ENCODE results near the gene NUDT5.

Gene NUDT5

GRCh38 chr10:12212454-12212853 lies 16.8 kb upstream of the NUDT5 start:
- Histone ChIP-seq H3K36me3 (peaks cover 79 to 99% (median 93%) of the 10 kb centered on the region in 11 experiments), H3K4me2 (no peak overlapping the region), H3K27me3 (no peaks in the 10 kb centered on the region), H3K4me3 (no peak overlapping the region), H3K9me3 (replicated peaks in 1 of 11) (no peaks in the 10 kb centered on the region), H4K20me1 (peaks cover 23 to 99% (median 80%) of the 10 kb centered on the region in 11 experiments; a peak in 21 of 22 replicates), H3K9ac (no peak overlapping the region), H3K4me1 (peaks cover 16 to 23% (median 18%) of the 10 kb centered on the region in 10 experiments), H3K27ac (no peak overlapping the region)
- TF ChIP-seq Cebpa-rat (IDR thresholded peaks at IDR 0.05), result no peak

- TF ChIP-seq Cebpa-rat (IDR thresholded peaks at IDR 0.05), result no peak
- peaks cover 93 to 100% (median 99%) of the 10 kb centered on the region in 11 experiments for H3K36me3 ChIP-seq
- no peaks in the 10 kb centered on the region for H3K9me3 ChIP-seq (replicated peaks in 1 of 11)
- no peak overlapping the region for H3K9ac ChIP-seq
- no peak overlapping the region for H3K4me3 ChIP-seq
- H3K27ac ChIP-seq, result no peak overlapping the region
- H3K27me3 ChIP-seq, result no peaks in the 10 kb centered on the region
- no peak overlapping the region for H3K4me2 ChIP-seq
- no peaks in the 10 kb centered on the region for H3K4me1 ChIP-seq
- H4K20me1 ChIP-seq, result peaks cover 63 to 100% (median 96%) of the 10 kb centered on the region in 11 experiments; a peak in 21 of 22 replicates
Measured at GRCh38 chr10:12208460-12208859, 12.8 kb upstream of the NUDT5 start.

GRCh38 chr10:12207114-12207513 lies 11.4 kb upstream of the NUDT5 start:
- Histone ChIP-seq H4K20me1 (peaks cover 76 to 100% (median 96%) of the 10 kb centered on the region in 11 experiments; a peak in 21 of 22 replicates), H3K4me1 (peaks cover 0 to 6% (median 0%) of the 10 kb centered on the region in 10 experiments; a peak in 4 of 20 replicates), H3K4me2 (no peak overlapping the region), H3K27ac (no peak overlapping the region), H3K4me3 (no peak overlapping the region), H3K9ac (no peak overlapping the region), H3K27me3 (no peaks in the 10 kb centered on the region), H3K9me3 (replicated peaks in 1 of 11) (no peaks in the 10 kb centered on the region), H3K36me3 (peaks cover 94 to 100% (median 100%) of the 10 kb centered on the region in 11 experiments)
- no peak for TF ChIP-seq Cebpa-rat (IDR thresholded peaks at IDR 0.05)

DNA sequence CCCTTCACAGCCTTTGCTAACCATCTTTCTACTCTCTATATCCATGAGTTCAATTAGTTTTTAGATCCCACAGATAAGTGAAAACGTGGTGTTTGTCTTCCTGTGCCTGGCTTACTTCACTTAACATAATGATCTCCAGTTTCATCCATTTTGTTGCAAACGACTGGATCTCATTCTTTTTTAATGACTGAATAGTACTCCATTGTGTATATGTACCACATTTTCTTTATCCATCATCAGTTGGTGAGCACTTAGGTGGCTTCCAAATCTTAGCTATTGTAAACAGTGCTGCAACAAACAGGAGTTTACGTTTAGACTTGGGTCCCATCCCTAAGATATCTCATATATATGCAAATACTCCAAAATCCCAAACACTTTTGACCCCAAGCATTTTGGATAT lies 9.4 kb upstream of the NUDT5 start:
- Histone ChIP-seq H3K36me3 (peaks cover 94 to 100% (median 100%) of the 10 kb centered on the region in 11 experiments), H3K9me3 (replicated peaks in 1 of 11) (no peaks in the 10 kb centered on the region), H3K27ac (no peak overlapping the region), H3K27me3 (no peaks in the 10 kb centered on the region), H3K4me3 (no peak overlapping the region), H3K9ac (no peak overlapping the region), H3K4me2 (no peak overlapping the region), H4K20me1 (peaks cover 92 to 100% (median 100%) of the 10 kb centered on the region in 11 experiments; a peak in 21 of 22 replicates), H3K4me1 (peaks cover 11 to 20% (median 16%) of the 10 kb centered on the region in 10 experiments; a peak in 18 of 20 replicates)
- no peak for TF ChIP-seq Cebpa-rat (IDR thresholded peaks at IDR 0.05)

DNA sequence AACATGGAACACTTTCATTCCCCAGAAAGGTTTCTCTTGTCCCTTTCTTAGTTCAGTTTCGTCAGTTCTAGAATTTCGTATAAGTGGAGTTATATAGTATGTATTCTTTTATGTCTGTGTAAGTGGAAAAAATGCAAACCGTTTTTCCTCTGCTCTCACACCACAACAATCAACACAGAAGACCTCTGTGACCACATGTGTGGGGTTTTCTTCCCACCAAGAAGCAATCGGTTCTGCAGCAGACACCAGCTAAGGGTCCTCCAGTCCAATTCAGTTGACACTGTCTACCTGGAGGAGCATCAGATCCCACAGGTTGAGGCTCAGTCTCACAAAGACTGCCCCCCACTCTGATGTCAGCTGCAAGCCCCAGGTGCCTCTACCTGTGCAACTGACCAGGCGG lies 6.5 kb upstream of the NUDT5 start:
- no peaks in the 10 kb centered on the region for H3K9me3 ChIP-seq (replicated peaks in 1 of 11)
- 0 out of 22 replicates have a peak overlapping the region, but pooled peaks of 1 of the 11 experiments have one; percentile 17 for H3K27ac ChIP-seq
- no peak for TF ChIP-seq Cebpa-rat (IDR thresholded peaks at IDR 0.05)
- peaks cover 31 to 44% (median 34%) of the 10 kb centered on the region in 10 experiments for H3K4me1 ChIP-seq
- no peaks in the 10 kb centered on the region for H3K27me3 ChIP-seq
- peaks cover 81 to 97% (median 92%) of the 10 kb centered on the region in 11 experiments for H3K36me3 ChIP-seq
- H3K4me3 ChIP-seq, result no peak overlapping the region
- H3K9ac ChIP-seq, result no peak overlapping the region
- H4K20me1 ChIP-seq, result peaks cover 75 to 100% (median 100%) of the 10 kb centered on the region in 11 experiments; a peak in 21 of 22 replicates
- H3K4me2 ChIP-seq, result peak overlapping the region in 2 of 11 experiments; percentile 11 to 38; a peak in 2 of 22 replicates

DNA sequence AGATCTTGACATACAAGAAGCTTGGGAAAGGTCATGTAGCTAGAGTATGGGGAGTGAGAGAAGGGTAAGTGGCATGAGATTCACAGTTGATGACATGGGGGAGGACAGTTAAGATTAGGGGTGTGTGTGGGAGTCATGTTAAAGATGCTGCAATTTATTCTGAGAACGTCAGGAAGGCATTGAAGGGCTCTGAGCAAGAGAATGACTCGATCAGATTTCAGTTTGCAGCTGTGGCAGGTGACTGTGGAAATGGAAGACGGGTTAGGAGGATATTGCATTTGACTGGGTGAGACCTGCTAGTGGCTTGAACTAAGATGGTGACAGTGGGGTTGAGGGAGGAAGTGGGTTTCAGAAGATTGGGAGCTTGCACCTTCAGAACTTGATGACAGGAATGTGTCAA lies 5.9 kb upstream of the NUDT5 start:
- no peak overlapping the region for H3K27ac ChIP-seq
- peak overlapping the region in 8 of 11 experiments; percentile 2 to 53 (median 36); a peak in 11 of 22 replicates for H3K4me2 ChIP-seq
- TF ChIP-seq Cebpa-rat (IDR thresholded peaks at IDR 0.05), result 0 out of 22 replicates have a peak, but pooled peaks of 1 of the 11 experiments have one; percentile 14
- H3K36me3 ChIP-seq, result peaks cover 80 to 90% (median 86%) of the 10 kb centered on the region in 11 experiments
- no peaks in the 10 kb centered on the region for H3K27me3 ChIP-seq
- H3K4me3 ChIP-seq, result no peak overlapping the region
- no peak overlapping the region for H3K9ac ChIP-seq
- H3K9me3 ChIP-seq (replicated peaks in 1 of 11), result no peaks in the 10 kb centered on the region
- peaks cover 31 to 45% (median 35%) of the 10 kb centered on the region in 10 experiments for H3K4me1 ChIP-seq
- peaks cover 69 to 99% (median 93%) of the 10 kb centered on the region in 11 experiments; a peak in 21 of 22 replicates for H4K20me1 ChIP-seq

GRCh38 chr10:12200850-12201249 lies 5.2 kb upstream of the NUDT5 start:
- Histone ChIP-seq H4K20me1 (peaks cover 63 to 93% (median 86%) of the 10 kb centered on the region in 11 experiments; a peak in 21 of 22 replicates), H3K9me3 (replicated peaks in 1 of 11) (no peaks in the 10 kb centered on the region), H3K27ac (no peak overlapping the region), H3K4me2 (peak overlapping the region in 8 of 11 experiments; percentile 2 to 53 (median 34); a peak in 9 of 22 replicates), H3K9ac (no peak overlapping the region), H3K36me3 (peaks cover 73 to 83% (median 79%) of the 10 kb centered on the region in 11 experiments), H3K27me3 (no peaks in the 10 kb centered on the region), H3K4me3 (no peak overlapping the region), H3K4me1 (peaks cover 31 to 45% (median 35%) of the 10 kb centered on the region in 10 experiments)
- peak in 2 of 11 experiments; percentile 17 to 43; a peak in 1 of 22 replicates for TF ChIP-seq Cebpa-rat (IDR thresholded peaks at IDR 0.05)

- Histone ChIP-seq H3K4me1 (peaks cover 48 to 61% (median 51%) of the 10 kb centered on the region in 10 experiments), H4K20me1 (peaks cover 36 to 77% (median 60%) of the 10 kb centered on the region in 11 experiments; a peak in 21 of 22 replicates), H3K36me3 (peaks cover 46 to 62% (median 53%) of the 10 kb centered on the region in 11 experiments), H3K9me3 (replicated peaks in 1 of 11) (no peaks in the 10 kb centered on the region), H3K4me3 (peak overlapping the region in 9 of 10 experiments; percentile 84 to 99 (median 88); a peak in 16 of 20 replicates), H3K9ac (peak overlapping the region in 7 of 11 experiments; percentile 10 to 95 (median 89); a peak in 11 of 22 replicates), H3K4me2 (peak overlapping the region; percentile 72 to 93 (median 88)), H3K27me3 (no peaks in the 10 kb centered on the region), H3K27ac (peak overlapping the region in 8 of 11 experiments; percentile 13 to 98 (median 96); a peak in 10 of 22 replicates)
- no peak for TF ChIP-seq Cebpa-rat (IDR thresholded peaks at IDR 0.05)
Measured at GRCh38 chr10:12198156-12198555, 2.5 kb upstream of the NUDT5 start.

- Histone ChIP-seq H4K20me1 (peaks cover 21 to 71% (median 45%) of the 10 kb centered on the region in 11 experiments; a peak in 21 of 22 replicates), H3K9me3 (replicated peaks in 1 of 11) (no peaks in the 10 kb centered on the region), H3K27ac (peak overlapping the region; percentile 93 to 98 (median 96)), H3K27me3 (no peaks in the 10 kb centered on the region), H3K4me2 (peak overlapping the region; percentile 72 to 93 (median 88)), H3K4me1 (peaks cover 49 to 72% (median 62%) of the 10 kb centered on the region in 10 experiments), H3K4me3 (peak overlapping the region; percentile 84 to 99 (median 88)), H3K9ac (peak overlapping the region; percentile 87 to 97 (median 92)), H3K36me3 (peaks cover 31 to 57% (median 48%) of the 10 kb centered on the region in 11 experiments)
- no peak for TF ChIP-seq Cebpa-rat (IDR thresholded peaks at IDR 0.05)
Measured at GRCh38 chr10:12196531-12197211, 980 bp upstream of the NUDT5 start.

Measured in BLaER1 treated with 17β-estradiol and CSF1 and Interleukin-3, amounts not matched to agents 10 nM and 100 nM (cell line).